ENCODE data around the gene FOXL1. TPM values are rescaled to one million over a fixed set of nuclear protein-coding genes. Genes with fewer than 3 reads are reported as not detected.
A peak's percentile ranks its signal among the peaks of the same experiment; 100 is the strongest.

The FOXL1 gene
- total RNA-seq, 1 donor from 2014 or later: 0.81 TPM

- DNase-seq: no peak
Observed at GRCh38 chr16:86545481-86545880, 32.9 kb upstream of the FOXL1 start.

GRCh38 chr16:86545954-86546637 lies 32.3 kb upstream of the FOXL1 start:
- intact Hi-C loops (cut with DNase I): no loop called here

More at GRCh38 chr16:86545481-86545880, 32.9 kb upstream of the FOXL1 start:
- no peak for TF ChIP-seq CTCF (IDR thresholded peaks at IDR 0.05)
- Histone ChIP-seq H3K36me3 (peaks cover 51% of the 10 kb centered on the region), H3K4me3 (no peak overlapping the region), H3K27me3 (no peaks in the 10 kb centered on the region), H3K4me1 (no peaks in the 10 kb centered on the region), H3K9me3 (no peaks in the 10 kb centered on the region), H3K27ac (no peak overlapping the region)
- no peak for ATAC-seq
- intact Hi-C loops (cut with DNase I): no loop called here

GRCh38 chr16:86546638-86547013 lies 31.7 kb upstream of the FOXL1 start:
- H3K4me1 ChIP-seq: no peaks in the 10 kb centered on the region
- intact Hi-C loops (cut with DNase I): no loop called here
- no peak overlapping the region for H3K4me3 ChIP-seq
- H3K9me3 ChIP-seq: no peaks in the 10 kb centered on the region
- H3K27ac ChIP-seq: no peak overlapping the region
- peaks cover 41% of the 10 kb centered on the region for H3K36me3 ChIP-seq
- no peak for TF ChIP-seq CTCF (IDR thresholded peaks at IDR 0.05)
- DNase-seq: no peak
- H3K27me3 ChIP-seq: no peaks in the 10 kb centered on the region
- ATAC-seq: no peak

More at GRCh38 chr16:86545954-86546637, 32.3 kb upstream of the FOXL1 start:
- Histone ChIP-seq H3K27ac (no peak overlapping the region), H3K9me3 (no peaks in the 10 kb centered on the region), H3K27me3 (no peaks in the 10 kb centered on the region), H3K4me3 (no peak overlapping the region), H3K4me1 (no peaks in the 10 kb centered on the region), H3K36me3 (peaks cover 47% of the 10 kb centered on the region)
- no peak for DNase-seq
- ATAC-seq: no peak
- TF ChIP-seq CTCF (IDR thresholded peaks at IDR 0.05): no peak

GRCh38 chr16:86547286-86547685 lies 31.1 kb upstream of the FOXL1 start:
- DNase-seq: peak; percentile 36
- no peaks in the 10 kb centered on the region for H3K9me3 ChIP-seq
- no peak overlapping the region for H3K4me3 ChIP-seq
- intact Hi-C loops (cut with DNase I): no loop called here
- H3K36me3 ChIP-seq: peaks cover 36% of the 10 kb centered on the region
- no peak for TF ChIP-seq CTCF (IDR thresholded peaks at IDR 0.05)
- no peaks in the 10 kb centered on the region for H3K4me1 ChIP-seq
- ATAC-seq: no peak
- no peak overlapping the region for H3K27ac ChIP-seq
- no peaks in the 10 kb centered on the region for H3K27me3 ChIP-seq

GRCh38 chr16:86549076-86549892 lies 29.1 kb upstream of the FOXL1 start:
- H3K27ac ChIP-seq: no peak overlapping the region
- peaks cover 27% of the 10 kb centered on the region for H3K36me3 ChIP-seq
- no peak overlapping the region for H3K4me3 ChIP-seq
- ATAC-seq (no peak), DNase-seq (no peak)
- H3K4me1 ChIP-seq: peaks cover 4% of the 10 kb centered on the region
- no peaks in the 10 kb centered on the region for H3K9me3 ChIP-seq
- no peaks in the 10 kb centered on the region for H3K27me3 ChIP-seq
- TF ChIP-seq CTCF (IDR thresholded peaks at IDR 0.05): no peak
- intact Hi-C loops (cut with DNase I): no loop called here
